Measurements from ENCODE around the gene ENTPD1.
"Not testable (repeated sequence)": the region's sequence is repeated elsewhere in the genome, so short reads cannot be mapped to it uniquely, and the experiment has no call there.

ENTPD1 gene, protein sequence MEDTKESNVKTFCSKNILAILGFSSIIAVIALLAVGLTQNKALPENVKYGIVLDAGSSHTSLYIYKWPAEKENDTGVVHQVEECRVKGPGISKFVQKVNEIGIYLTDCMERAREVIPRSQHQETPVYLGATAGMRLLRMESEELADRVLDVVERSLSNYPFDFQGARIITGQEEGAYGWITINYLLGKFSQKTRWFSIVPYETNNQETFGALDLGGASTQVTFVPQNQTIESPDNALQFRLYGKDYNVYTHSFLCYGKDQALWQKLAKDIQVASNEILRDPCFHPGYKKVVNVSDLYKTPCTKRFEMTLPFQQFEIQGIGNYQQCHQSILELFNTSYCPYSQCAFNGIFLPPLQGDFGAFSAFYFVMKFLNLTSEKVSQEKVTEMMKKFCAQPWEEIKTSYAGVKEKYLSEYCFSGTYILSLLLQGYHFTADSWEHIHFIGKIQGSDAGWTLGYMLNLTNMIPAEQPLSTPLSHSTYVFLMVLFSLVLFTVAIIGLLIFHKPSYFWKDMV

DNA sequence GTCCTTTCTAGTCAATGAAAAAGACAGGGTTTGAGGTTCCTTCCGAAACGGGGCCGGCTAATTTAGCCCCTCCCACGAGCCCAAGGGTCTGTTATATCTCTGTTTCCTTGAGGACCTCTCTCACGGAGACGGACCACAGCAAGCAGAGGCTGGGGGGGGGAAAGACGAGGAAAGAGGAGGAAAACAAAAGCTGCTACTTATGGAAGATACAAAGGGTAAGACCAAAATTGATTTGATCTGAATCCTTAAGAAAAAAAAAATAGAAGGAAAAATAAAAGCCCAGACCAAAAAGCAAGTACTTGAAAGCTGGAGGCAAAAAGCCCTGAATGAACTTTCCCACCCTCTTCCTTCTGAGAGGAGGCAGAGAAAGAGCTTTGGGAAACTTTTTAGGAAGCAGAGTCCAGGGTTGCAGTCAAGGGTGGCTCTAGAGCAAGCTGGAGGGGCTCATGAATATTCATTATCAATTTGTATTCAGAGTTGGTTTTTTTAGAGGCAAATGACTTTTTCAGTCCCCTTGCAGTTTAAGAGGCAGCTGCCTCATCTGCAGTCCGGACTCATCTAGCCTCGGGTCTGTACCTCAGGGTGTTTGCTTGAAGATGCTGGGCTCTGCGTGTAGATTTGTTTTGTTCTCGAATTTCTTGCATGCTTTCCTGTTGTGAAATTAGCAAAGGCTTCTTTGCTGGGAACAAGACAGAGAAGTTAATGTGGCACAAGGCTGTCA is at the start of gene ENTPD1:
TSS of gene ENTPD1 (plus strand) at position 123 of the 721 bp plus-strand sequence. CDS start at position 200, 77 bp downstream.
- DNase-seq, result peak in 19 of 56 donors; percentile 1 to 52 (median 8)

DNA sequence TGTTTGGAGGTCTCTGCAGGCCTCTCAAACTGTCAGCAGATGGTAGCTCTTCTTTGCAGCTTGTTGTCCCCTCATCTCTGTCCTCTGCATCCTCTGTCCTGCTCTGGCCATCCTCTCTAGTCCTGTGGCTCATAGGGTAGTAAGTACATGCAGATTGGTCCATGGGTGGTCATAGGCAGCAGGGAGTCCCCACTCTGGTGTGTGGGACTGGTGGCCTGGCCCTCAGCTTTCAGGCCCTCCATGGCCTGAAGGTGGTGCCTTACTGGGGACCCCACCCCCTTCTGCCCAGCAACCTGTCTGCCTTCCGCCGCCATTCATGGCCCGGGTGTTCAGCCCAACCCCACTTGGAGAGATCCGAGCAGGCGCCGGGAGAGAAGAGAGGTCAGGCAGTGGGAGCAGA is 49.4 kb upstream of the ENTPD1 start:
- no peak for DNase-seq

DNA sequence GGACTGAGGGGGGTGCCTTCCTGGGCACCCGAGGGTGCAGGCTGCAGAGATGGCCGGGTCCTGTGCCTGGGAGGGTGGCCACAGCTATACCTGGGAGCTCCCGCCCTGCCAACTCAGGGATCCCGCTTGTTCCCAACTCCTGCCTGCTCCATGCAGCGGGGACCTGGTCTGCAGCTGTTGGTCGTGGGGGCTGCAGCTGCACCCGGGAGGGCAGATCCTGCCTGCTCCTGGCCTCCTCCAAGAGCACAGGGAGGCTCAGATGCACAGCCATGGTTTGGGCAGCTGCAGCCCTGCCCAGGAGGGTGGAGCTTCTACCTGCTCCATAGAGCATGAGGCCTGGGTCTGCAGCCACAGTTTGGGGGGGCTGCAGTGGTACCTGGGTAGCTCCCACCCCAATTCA is 49.0 kb upstream of the ENTPD1 start:
- no peak for DNase-seq

DNA sequence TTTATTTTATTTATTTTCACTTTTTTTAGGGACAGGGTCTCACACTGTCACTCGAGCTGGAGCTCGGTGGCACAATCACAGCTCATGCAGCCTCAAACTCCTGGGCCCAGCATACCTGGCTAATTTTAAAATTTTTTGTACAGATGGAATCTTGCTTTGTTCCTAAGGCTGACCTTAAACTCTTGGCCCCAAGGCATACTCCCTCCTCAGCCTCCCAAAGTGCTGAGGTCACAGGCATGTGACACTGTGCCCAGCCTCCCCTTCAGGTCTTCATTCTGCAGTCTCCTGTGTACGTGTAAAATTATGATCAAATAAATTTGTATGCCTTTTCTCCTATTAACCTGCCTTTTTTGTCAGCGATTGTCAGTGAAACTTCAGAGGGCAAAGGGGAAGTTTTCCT is 44.5 kb upstream of the ENTPD1 start:
- no peak for DNase-seq

DNA sequence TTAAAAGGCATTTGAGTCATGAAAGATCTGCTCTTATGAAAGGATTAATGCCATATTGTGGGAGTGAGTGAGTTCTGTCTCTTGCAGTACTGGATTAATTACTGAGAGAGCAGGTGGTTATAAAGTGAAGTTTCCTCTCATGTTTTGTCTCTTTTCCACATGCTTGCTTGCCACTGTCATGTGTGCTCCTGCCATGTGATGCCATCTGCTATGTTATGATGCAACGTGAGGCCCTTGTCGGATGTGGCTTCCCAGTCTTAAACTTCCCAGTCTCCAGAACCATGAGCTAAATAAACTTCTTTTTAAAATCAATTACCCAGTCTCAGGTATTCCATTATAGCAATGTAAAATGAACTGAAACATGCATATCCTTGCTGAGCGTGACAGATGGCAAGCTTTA is 39.5 kb upstream of the ENTPD1 start:
- no peak for DNase-seq

DNA sequence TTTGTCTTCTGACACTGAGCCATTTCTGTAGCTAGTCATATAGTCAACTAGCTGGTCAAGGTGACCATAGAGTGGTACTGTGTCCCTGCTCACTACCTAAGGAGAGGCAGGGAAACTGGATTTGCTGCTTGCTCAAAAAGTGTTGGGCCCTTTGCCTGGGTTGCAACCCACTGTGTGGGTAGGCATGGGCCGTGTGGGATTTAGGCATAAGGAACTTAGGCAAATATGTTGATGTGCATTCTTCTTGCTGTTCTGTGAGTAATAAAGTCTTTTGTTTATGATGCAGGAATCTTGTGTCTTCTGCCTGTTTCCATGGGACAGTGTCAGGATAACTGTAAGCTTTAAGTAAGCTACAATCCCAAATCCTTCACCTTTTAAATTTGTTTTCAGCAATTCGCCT is 39.1 kb upstream of the ENTPD1 start:
- DNase-seq, result no peak

DNA sequence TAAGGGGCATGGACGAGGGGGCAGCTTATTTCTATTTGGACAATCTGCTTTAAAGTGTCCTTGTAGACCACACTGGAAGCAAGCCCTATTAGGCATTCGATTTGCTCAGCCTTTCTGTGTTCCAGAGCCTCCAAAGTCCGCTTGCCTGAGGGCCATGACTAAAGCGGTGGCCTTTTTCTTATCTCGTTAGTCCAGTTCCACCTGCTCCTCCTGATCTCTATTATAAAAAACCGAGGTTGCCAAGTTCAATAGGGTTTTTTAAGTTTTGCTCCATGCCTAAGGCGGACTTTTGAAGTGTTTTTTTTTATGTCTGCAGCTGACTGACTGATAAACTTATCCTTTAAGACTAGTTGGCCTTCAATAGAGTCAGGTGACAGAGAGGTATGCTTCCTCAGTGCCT is 35.2 kb upstream of the ENTPD1 start:
- DNase-seq, result not testable (repeated sequence)

DNA sequence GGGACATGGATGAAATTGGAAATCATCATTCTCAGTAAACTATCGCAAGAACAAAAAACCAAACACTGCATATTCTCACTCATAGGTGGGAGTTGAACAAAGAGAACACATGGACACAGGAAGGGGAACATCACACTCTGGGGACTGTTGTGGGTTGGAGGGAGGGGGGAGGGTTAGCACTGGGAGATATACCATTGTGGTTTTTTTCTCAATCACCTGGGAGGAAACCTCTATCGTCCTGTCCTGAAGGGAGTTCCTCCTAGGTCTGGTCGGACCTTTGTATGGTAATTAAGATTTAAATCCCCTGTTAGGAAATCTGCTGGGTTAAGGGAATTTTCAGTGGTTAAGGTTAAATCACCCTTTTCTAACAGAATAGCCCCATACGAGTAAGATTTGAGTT is 33.5 kb upstream of the ENTPD1 start:
- not testable (repeated sequence) for DNase-seq

DNA sequence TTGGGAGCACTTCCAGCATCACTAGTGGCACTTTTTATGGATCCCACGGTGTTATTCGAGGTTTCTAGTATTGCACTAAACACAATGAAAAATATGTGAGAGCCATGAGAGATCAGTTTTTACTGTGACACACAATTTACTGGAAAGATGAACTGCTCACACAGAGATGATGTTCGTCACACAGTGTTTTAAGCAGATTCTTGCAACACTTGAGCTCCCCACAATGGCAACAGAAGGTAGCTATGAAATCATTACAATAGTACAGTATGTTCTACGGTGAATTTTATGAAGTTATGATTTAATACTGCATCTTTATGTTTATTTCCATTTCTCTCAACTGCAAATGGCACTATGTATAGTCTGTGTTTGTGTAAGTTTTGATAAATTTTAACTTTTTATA is 27.4 kb upstream of the ENTPD1 start:
- DNase-seq, result no peak

DNA sequence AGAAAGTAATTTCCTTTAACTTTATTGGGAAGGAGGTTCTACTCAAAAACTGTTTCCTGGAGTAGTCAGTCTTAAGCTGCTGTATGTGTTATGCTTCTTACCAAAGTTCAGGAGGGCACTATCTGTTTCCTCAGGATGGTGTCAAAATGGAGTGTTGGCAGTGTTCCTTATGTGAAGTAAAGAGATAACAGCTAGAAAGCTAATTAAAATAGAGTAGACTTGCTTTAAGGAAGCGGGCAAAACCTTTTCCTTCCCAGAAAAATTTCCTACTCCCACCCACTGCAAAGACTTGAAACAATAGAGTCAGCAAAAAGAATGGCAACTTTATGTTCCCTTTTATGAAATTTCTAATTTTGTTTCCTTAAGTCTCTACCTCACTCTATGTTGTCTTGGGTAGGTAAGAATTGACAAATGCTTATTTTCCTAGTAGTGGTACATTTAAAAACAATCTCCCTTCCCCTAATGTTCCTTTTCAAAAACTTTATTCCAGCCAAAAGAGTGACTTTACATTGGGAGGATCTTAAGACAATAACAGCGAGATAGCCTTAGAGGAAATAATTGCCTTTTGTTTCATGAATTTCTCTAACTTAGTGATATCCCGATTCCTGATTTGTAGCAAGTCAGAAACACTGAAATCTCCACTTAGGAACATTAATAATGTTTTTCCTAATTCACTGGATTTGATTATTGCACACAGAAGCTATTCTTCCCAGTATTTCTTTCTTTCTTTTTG is 26.5 kb upstream of the ENTPD1 start:
- no peak for DNase-seq

DNA sequence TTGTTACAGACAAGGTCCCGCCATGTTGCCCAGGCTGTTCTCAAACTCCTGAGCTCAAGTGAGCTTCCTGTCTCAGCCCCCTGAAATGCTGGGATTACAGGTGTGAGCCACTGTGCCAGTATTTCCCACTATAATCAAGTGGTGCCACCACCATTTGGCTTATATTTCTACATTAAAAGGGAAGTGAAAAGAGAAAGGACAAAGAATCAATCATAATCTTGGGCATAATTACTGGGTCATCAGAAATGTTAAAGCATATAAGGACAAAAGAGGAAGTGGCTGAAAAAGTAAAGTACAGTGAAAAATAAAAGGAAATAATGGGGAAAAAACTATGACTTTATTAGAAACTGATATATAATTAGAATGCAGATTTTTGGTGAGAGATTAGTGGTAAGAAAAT is 25.7 kb upstream of the ENTPD1 start:
- DNase-seq, result no peak

DNA sequence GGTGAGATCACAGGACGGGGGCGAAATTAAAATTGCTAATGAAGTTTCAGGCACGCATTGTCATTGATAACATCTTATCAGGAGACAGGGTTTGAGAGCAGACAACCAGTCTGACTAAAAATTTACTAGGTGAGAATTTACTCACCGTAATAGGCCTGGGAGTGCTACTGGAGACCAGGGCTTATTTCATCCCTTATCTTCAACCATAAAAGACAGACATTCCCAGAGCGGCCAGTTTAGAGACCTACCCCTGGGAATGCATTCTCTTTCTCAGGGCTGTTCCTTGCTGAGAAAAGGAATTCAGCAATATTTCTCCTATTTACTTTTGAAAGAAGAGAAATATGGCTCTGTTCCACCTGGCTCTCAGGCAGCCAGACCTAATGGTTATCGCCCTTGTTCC is 23.1 kb upstream of the ENTPD1 start:
- DNase-seq, result not testable (repeated sequence)

DNA sequence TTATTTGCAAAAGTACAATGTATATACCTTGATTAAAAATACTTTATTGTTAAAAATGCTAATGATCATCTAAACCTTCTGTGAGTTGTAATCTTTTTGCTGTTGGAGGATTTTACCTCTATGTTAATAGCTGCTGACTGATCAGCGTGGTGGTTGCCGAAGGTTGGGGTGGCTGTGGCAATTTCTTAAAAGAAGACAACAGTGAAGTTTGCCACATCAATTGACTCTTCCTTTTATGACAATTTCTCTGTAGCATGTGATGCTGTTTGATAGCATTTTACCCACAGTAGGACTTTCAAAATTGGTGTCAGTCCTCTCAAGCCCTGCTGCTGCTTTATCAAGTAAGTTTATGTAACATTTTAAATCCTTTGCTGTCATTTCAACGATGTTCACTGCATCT is 16.9 kb upstream of the ENTPD1 start:
- no peak for DNase-seq

DNA sequence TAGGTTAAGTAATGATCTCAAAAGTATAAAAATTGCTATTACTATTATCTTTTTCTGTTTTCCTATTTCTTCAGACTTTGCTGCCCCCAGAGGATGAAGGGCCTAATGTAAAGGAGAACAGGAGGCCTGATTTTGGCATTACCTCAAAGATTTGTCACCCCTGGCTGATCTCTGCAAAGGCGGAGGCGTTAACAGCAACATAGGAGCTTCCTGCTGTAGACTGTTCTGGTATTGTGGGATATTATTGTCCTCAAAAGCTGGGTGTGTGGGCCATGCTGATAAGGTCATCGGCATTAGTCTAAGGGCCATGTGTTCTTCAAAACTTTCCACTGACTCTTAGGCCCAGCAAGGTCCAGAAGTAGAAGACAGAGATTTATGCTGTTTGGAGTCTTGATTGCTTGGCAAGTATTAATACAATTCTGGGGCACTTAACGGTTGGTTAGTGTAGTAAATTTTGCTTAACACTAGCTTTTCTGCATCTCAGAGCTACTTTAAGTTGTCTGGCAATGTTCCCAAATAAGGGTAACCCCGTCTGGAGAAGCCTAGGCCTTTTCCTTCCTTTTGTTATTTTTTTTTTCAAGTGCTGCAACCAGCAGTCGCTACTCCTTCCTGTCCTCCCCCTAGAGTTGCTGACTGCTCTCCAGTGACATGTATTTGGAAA is 14.0 kb upstream of the ENTPD1 start:
- DNase-seq, result no peak

DNA sequence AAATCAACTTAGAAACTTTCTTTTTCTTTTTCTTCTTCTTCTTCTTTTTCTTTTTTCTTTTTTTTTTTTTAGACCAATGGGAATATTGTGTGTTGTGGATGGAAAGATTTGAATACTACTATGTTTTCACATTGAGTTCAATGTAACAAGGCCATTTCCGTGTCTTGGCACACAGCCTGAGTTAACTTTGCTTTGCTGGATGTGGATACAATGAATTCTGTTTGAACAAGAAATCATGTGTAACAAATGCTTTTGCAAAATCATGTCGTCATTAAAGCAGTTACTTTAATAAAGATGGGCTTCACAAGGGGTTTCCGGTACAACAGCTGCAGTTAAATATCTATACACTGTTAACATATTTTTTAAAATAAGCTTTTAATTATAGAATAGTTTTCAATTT is 13.5 kb upstream of the ENTPD1 start:
- DNase-seq, result no peak

DNA sequence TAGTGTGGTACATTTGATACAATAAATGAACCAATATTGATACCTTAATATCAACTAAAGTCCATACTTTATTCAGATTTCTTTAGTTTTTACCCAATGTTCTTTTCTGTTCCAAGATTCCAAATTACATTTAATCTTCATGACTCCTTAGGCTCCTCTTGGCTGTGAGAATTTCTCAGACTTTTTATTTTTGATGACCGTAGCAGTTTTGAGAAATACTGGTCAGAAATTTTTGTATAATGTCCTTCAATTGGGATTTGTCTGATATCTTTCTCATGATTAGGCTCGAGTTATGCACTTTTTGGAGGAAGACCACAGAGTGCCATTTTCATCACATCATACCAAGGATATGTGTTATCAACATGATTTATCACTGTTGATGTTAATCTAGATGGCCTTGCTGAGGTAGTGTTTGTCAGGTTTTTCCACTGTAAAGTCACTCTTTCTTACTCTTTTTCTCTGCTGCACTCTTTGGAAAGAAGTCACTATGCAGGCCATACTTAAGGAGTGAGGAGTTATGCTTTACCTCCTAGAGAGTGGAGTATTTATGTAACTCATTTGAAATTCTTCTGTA is 12.9 kb upstream of the ENTPD1 start:
- no peak for DNase-seq

DNA sequence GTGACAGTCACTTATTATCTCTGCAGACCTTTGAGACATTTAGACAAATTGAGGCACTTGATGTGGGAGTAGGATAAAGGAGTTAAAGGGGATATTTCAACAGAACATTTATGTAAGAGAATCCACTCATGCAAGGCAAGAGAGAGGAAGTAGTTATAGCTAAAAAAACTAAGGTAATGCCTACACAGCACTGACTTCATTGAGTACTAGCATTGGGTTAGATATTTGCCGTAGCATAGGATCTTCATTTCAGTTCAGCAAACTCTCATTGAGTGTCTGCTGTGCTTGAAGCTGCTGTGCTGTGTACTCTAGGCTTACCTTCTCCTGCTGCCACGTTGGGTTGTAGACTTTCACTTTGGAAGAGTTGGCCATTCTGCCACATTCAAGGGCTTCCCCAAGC is 10.5 kb upstream of the ENTPD1 start:
- DNase-seq, result no peak

DNA sequence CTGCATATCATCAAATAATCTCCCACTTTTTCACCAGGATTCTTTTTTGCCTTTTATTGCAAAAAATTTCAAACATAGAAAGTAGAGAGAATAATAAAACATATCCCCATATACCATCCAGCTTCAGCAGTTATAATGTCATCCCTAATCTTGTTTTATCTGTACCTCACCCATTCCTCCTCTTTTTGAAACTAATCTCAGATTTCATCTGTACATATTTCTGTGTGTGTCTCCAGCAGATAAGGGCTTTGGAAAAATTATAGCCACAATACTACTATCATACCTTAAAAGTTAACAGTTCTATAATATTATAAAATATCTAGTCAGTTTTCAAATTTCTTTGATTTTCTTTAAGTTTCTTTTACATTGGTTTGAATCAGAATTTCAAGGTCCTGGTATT is 7.6 kb upstream of the ENTPD1 start:
- no peak for DNase-seq

DNA sequence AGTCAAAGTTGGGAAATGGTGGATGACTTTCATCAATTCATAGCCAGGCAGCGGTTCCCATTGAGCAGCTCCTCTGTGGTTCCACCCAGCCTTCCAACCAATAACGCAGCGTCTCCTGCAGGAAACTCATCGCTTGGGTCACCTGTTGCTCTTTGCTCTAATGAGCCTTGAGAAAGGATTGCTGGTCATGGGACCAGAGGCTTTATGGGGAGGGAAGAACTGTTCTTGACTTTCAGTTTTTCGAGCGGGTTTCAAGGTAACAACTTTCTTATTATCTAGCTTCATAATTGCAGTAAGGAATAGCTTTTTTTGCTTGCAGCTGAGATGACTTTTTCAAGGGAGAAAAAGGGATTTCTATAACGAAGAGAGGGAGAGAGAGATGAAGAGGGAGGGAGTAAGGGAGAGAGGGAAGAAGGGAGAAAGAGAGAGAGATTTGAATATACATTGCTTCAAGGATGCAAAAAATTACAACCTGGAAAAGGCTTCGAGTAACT is 405 bp upstream of the ENTPD1 start:
- peak in 19 of 56 donors; percentile 1 to 44 (median 7) for DNase-seq

DNA sequence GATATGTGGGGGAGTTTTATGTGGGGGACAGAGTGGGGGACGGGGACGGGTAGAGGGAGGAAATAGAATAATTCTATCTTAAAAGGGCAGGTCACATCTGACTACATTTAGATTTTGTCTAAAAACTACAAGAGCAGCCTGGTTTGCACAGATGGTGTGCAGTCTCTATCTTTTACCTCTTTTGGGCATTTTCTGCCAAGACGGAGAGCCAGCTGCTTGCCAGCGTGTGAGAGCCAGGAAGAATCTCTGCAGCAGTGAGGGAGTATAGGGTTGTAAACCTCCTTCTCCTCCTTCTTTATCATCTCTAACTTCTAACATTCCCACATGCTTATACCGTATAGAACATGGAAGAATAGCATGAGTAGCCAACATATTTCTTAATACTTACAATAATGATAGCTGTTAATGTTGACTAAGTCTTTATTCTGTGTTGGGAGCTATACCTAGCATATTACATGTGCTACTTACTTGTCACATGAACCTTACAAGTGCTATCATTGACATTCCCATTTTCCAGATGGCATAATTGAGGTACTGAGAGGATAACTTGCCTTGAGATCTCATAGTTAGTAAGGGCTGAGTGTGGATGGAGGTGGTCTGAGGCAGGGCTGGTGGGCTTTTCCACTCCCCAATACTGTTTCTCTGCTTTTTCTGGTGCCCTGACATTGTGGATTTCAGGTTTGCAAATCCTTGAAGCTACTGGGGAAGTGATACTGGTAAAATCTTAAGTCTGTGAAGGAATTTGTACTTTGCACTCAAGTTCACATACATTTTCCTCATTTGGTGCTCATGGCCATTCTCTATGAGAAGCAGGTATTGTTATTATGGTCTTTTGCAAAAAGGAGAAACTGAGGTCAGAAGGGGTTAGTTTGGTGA is 1.1 kb downstream of the ENTPD1 start:
- DNase-seq, result peak in 1 of 56 donors; percentile 0

Measured in nucleus accumbens (tissue), 56 donors.